Parathyroid adenoma (tissue), 2 donors: ENCODE measurements around the gene TRIP11.

Experiments
- H2AFZ ChIP-seq: fragments of 300-600 bp; sonication (generic); one replicate; pipeline ENCODE4 v1.7.0; 2017; ENCODE audit warnings: antibody characterized with exemption, mild to moderate bottlenecking
- H3K27ac ChIP-seq: fragments of 300-600 bp; sonication (generic); one replicate; pipeline ENCODE4 v1.7.0; 2017
- H3K27me3 ChIP-seq: fragments of 300-600 bp; sonication (generic); one replicate; pipeline ENCODE4 v1.7.0; 2017; ENCODE audit warnings: low read length; ENCODE audit not compliant: control insufficient read depth, insufficient read depth
- H3K36me3 ChIP-seq: fragments of 300-600 bp; sonication (generic); one replicate; pipeline ENCODE4 v1.7.0; 2017; ENCODE audit warnings: low read length; ENCODE audit not compliant: control insufficient read depth, insufficient read depth
- H3K4me1 ChIP-seq: fragments of 300-600 bp; sonication (generic); one replicate; pipeline ENCODE4 v1.7.0; 2017; ENCODE audit warnings: control low read depth
- H3K4me2 ChIP-seq: fragments of 300-600 bp; sonication (generic); one replicate; pipeline ENCODE4 v1.7.0; 2017; ENCODE audit warnings: low read length
- H3K4me3 ChIP-seq: fragments of 300-600 bp; sonication (generic); one replicate; pipeline ENCODE4 v1.7.0; 2017; ENCODE audit warnings: low read depth, low read length
- H3K79me2 ChIP-seq: fragments of 300-600 bp; sonication (generic); one replicate; pipeline ENCODE4 v1.7.0; 2017; ENCODE audit warnings: control low read depth
- H3K9ac ChIP-seq: fragments of 300-600 bp; sonication (generic); one replicate; pipeline ENCODE4 v1.7.0; 2017; ENCODE audit warnings: mild to moderate bottlenecking
- H3K9me3 ChIP-seq: fragments of 300-600 bp; sonication (generic); one replicate; pipeline ENCODE4 v1.7.0; 2017; ENCODE audit warnings: low read length; ENCODE audit not compliant: control insufficient read depth
- TF ChIP-seq, protein P1 (sequence below): fragments of 300-600 bp; sonication (generic); IDR thresholded peaks from one replicate; pipeline ENCODE4 v1.7.0; 2017; ENCODE audit warnings: antibody characterized with exemption, mild to moderate bottlenecking
- donor health status: primary hyperparathyroidism.

Gene TRIP11

DNA sequence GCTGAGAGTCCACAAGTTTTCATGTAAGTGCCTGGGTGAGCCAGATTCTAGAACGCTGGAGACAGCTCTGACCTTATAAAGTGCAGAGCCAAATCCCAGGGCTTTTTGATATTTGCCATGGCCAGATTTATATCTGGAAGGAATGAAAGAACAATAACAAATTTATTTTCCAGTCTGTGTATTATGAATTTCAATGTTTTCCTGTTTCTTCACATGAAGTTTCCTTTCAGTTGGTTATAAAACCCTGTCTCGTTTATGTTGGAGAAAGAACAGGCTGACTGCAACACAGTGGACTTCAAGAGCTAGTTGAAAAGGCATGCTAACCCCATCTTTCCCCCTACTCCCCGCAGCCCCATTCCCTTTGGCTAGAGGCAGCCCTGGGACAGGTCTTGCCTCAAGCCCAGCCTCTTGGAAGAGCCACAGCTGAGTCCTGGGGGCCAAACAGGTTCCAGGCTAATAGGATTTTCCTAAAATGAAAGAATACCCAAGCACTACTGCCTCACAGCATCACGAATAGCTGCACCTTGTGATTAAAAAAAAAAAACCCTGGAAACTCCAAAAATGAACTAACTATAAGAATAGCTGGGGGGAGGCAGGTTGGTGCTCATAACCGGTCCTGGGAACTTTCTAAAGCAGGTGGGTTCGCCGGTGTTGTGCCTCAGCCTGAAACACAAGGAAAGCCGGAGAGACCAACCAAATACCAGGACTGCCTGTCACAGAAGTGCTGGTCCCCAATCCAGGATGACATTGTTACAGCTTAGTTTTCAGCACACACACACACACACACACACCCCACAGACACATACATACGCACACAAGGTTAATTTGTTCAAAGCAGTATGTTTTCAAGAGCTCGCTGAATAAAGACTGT is 93.9 kb downstream of the TRIP11 start:
- TF ChIP-seq, protein P1, sequence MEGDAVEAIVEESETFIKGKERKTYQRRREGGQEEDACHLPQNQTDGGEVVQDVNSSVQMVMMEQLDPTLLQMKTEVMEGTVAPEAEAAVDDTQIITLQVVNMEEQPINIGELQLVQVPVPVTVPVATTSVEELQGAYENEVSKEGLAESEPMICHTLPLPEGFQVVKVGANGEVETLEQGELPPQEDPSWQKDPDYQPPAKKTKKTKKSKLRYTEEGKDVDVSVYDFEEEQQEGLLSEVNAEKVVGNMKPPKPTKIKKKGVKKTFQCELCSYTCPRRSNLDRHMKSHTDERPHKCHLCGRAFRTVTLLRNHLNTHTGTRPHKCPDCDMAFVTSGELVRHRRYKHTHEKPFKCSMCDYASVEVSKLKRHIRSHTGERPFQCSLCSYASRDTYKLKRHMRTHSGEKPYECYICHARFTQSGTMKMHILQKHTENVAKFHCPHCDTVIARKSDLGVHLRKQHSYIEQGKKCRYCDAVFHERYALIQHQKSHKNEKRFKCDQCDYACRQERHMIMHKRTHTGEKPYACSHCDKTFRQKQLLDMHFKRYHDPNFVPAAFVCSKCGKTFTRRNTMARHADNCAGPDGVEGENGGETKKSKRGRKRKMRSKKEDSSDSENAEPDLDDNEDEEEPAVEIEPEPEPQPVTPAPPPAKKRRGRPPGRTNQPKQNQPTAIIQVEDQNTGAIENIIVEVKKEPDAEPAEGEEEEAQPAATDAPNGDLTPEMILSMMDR, result no peak
- Histone ChIP-seq H3K36me3 (no peaks in the 10 kb centered on the region), H2AFZ (peak overlapping the region; percentile 98), H3K79me2 (no peaks in the 10 kb centered on the region), H3K27ac (peak overlapping the region; percentile 16), H3K4me1 (no peaks in the 10 kb centered on the region), H3K4me2 (peak overlapping the region; percentile 79), H3K9me3 (no peaks in the 10 kb centered on the region), H3K27me3 (no peaks in the 10 kb centered on the region), H3K9ac (no peak overlapping the region), H3K4me3 (peak overlapping the region; percentile 57)

DNA sequence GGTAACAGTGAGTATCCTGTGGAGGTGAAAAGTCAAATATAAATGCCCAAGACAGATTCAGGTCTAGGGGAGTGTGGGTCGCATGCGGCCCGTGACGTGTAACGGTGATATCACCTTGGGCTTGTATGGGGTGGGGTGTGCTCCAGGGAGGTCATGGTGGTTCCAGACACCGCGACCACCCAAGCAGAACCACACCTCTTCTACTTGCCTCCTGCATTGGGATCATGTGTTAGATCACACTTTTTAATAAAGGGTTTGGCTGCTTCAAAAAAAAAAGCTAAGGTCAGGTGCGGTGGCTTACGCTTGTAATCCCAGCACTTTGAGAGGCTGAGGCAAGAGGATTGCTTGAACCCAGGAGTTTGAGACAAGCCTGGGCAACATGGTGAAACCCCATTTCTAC is 96.9 kb downstream of the TRIP11 start:
- TF ChIP-seq, protein P1, result no peak
- Histone ChIP-seq H3K4me2 (no peak overlapping the region), H2AFZ (no peak overlapping the region), H3K4me1 (no peaks in the 10 kb centered on the region), H3K79me2 (no peaks in the 10 kb centered on the region), H3K27ac (no peak overlapping the region), H3K9me3 (no peaks in the 10 kb centered on the region), H3K36me3 (no peaks in the 10 kb centered on the region), H3K9ac (no peak overlapping the region), H3K27me3 (no peaks in the 10 kb centered on the region), H3K4me3 (no peak overlapping the region)

DNA sequence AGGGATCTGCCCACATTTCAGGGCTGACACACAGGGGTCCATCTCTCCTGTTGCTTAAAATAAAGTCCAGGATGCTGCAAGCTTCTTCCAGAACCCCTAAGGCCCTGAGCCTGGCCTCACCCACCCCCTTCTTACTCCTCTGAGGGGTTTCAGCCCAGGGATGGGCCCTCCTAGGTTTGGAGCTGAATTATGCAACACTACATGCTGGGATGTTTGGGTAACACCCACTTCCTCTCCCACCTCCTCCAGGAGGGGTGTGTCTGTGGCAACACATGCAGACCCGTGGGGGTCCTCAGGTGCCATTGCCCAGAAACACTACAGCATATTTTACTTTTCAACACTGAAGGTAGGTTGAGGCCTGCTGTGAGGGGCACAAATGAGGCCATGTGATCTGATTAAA is 97.7 kb downstream of the TRIP11 start:
- Histone ChIP-seq H3K9me3 (no peaks in the 10 kb centered on the region), H3K36me3 (no peaks in the 10 kb centered on the region), H2AFZ (no peak overlapping the region), H3K4me2 (no peak overlapping the region), H3K4me3 (no peak overlapping the region), H3K27me3 (no peaks in the 10 kb centered on the region), H3K9ac (no peak overlapping the region), H3K27ac (no peak overlapping the region), H3K79me2 (no peaks in the 10 kb centered on the region), H3K4me1 (no peaks in the 10 kb centered on the region)
- TF ChIP-seq, protein P1, result no peak

DNA sequence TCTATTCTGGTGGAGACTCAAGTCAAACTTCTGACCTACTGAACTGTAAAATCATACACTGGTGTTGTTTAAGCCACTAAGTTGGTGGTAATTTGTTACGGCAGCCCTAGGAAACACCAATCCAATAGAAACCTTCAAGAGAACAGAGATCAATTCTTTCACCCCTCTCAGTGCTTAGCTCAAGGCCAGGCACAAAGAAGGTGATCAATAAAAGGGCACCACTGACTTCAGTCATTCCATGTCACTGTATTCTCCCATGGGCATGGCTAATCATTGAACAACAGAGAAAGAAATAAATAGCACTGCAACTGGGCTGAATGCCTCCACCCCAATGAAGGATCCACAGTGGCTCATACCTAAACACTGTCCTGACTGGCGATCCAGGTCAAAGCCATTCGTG is 99.7 kb downstream of the TRIP11 start:
- no peaks in the 10 kb centered on the region for H3K27me3 ChIP-seq
- H3K4me2 ChIP-seq, result no peak overlapping the region
- no peaks in the 10 kb centered on the region for H3K9me3 ChIP-seq
- H3K4me1 ChIP-seq, result no peaks in the 10 kb centered on the region
- H2AFZ ChIP-seq, result no peak overlapping the region
- H3K4me3 ChIP-seq, result no peak overlapping the region
- H3K79me2 ChIP-seq, result no peaks in the 10 kb centered on the region
- no peaks in the 10 kb centered on the region for H3K36me3 ChIP-seq
- H3K27ac ChIP-seq, result no peak overlapping the region
- TF ChIP-seq, protein P1, result no peak
- no peak overlapping the region for H3K9ac ChIP-seq

DNA sequence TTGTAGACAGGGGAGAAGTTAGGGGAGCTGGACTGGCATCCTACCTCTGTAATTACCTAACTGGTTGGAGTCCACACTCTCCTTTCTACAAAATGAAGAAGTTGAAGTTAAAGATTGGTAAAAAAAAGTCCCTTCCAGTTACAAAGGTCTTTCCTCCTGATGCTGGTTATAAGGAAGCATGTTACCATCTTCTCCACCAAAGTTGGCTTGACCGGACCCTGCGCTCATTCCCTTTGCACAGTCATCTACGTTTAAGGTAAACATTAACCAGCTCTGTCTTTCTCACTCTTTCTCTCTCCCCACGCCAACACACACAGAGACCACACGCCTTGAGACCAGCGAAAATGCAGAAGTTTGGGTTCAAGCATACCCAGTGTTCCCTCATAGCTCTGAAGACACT is 104.3 kb downstream of the TRIP11 start:
- Histone ChIP-seq H2AFZ (no peak overlapping the region), H3K27me3 (no peaks in the 10 kb centered on the region), H3K4me1 (no peaks in the 10 kb centered on the region), H3K4me3 (no peak overlapping the region), H3K36me3 (no peaks in the 10 kb centered on the region), H3K9ac (no peak overlapping the region), H3K79me2 (no peaks in the 10 kb centered on the region), H3K27ac (no peak overlapping the region), H3K9me3 (no peaks in the 10 kb centered on the region), H3K4me2 (no peak overlapping the region)
- TF ChIP-seq, protein P1, result no peak
